Measurements from ENCODE around the gene AMPD1.

The AMPD1 gene

DNA sequence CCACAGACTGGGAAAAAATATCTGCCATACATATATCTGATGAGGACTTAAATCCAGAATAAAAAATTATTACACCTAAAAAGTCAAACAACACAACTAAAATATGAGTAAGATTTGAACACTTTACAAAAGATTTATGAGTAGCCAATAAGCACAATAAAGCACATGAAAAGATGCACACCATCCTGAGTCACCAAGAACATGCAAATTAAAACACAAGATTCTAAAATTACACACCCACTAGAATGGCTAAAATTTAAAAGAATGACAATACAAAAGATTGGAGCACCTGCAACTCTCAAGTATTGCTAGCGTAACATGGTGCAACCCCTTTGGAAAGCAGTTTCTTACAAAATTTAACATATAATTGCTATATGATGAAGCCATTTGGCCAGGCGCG is 56.4 kb downstream of the AMPD1 start:
- DNase-seq (ENCODE audit: low spot score), result no peak

DNA sequence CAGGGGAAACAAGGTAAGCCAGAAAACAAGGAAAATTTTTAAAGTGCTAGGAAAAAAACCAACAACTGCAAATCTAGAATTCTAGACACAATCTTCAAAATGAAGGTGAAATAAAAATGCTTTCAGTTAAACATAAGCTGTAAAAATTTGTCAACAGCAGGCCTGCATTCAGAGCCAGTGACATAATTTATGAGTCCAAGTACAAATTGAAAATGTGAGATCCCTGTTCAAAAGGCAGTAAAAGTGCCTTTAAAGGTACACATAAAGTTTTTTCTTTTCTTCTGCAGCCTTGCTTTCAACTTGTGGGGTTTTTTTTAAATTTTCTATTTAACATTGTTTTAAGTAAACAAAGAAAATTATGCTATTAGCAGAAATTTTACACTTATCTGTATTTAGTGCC is 62.9 kb downstream of the AMPD1 start:
- no peak for DNase-seq (ENCODE audit: low spot score)

DNA sequence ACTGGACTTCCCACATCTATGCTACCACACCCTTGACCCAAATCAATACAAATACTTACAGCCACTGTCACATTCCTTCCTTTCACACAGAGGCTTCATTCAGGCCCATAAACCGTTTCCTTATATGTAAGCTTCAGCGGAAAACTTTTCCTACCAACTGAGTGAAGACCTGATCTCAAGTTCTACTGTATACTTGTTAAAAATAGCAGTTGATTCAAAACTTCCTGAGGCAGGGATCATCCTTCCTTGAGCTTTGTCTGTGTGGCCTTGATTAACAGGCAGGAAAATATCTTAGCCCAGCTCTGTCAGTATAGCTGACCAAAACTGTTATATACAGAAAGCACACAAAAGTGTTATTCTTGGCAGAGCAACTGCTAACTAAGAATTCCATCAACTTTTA is 68.2 kb downstream of the AMPD1 start:
- no peak for DNase-seq (ENCODE audit: low spot score)

DNA sequence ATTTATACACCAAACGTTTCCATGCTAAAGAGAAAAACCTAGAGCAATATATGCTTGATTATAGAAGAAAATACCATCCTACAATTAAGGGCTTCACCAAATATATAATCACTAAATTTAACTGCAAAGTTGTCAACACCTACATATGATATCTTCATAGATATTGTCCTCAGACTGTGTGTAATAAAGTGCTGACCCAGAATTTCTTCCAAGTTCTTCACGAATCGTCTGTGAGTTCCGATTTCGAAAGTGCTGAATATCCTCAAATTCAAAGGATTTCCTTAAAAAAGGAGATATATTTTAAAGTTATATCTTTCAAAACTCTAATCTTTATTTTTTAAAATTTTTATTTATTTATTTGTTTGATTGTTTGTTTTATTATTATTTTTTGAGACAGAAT is 72.0 kb downstream of the AMPD1 start:
- no peak for DNase-seq (ENCODE audit: low spot score)
